Coronary artery (tissue), 2 donors: Measurements from ENCODE around the gene CABCOCO1.
A peak's percentile ranks its signal among the peaks of the same experiment; 100 is the strongest.

Experiments
- DNase-seq: peaks from one replicate; pipeline ENCODE4 v3.0.0-alpha.2; 2017; ENCODE audit warnings: low spot score
- H3K27ac ChIP-seq, 2 donors: fragments of 200-600 bp; sonication (generic); one replicate each; pipeline ENCODE4 v1.5.1; 2016 to 2019
- H3K4me3 ChIP-seq: fragments of 200-600 bp; sonication (generic); 2 replicates; pipeline ENCODE4 v1.5.1; 2016; ENCODE audit warnings: mild to moderate bottlenecking, moderate library complexity
- CTCF ChIP-seq: fragments of 200-600 bp; sonication (generic); IDR thresholded peaks from one replicate; pipeline ENCODE4 v1.5.1; 2019; ENCODE audit warnings: antibody characterized with exemption

Gene CABCOCO1

GRCh38 chr10:61784354-61785133 is 121.8 kb downstream of the CABCOCO1 start:
- Histone ChIP-seq H3K4me3 (no peak overlapping the region), H3K27ac (no peak overlapping the region)
- no peak for TF ChIP-seq CTCF
- DNase-seq, result no peak

GRCh38 chr10:61785473-61786105 is 122.9 kb downstream of the CABCOCO1 start:
- TF ChIP-seq CTCF, result no peak
- Histone ChIP-seq H3K27ac (no peak overlapping the region), H3K4me3 (no peak overlapping the region)
- no peak for DNase-seq

- no peak for DNase-seq
- no peak for TF ChIP-seq CTCF
- peak overlapping the region; percentile 54 for H3K4me3 ChIP-seq
- peak overlapping the region; percentile 47 to 50 for H3K27ac ChIP-seq
Measured at GRCh38 chr10:61786728-61787127, 124.0 kb downstream of the CABCOCO1 start.

GRCh38 chr10:61787170-61787569 is 124.4 kb downstream of the CABCOCO1 start:
- H3K4me3 ChIP-seq, result peak overlapping the region; percentile 54
- H3K27ac ChIP-seq, result peak overlapping the region; percentile 47 to 50
- DNase-seq, result no peak
- no peak for TF ChIP-seq CTCF

- no peak overlapping the region for H3K27ac ChIP-seq
- no peak for TF ChIP-seq CTCF
- DNase-seq, result no peak
- no peak overlapping the region for H3K4me3 ChIP-seq
Measured at GRCh38 chr10:61789031-61789430, 126.3 kb downstream of the CABCOCO1 start.

GRCh38 chr10:61791216-61791615 is 128.5 kb downstream of the CABCOCO1 start:
- no peak for TF ChIP-seq CTCF
- peak overlapping the region; percentile 3 for H3K4me3 ChIP-seq
- H3K27ac ChIP-seq, result peak overlapping the region in 1 of 2 donors; percentile 53
- DNase-seq, result no peak
